SH-SY5Y (cell line): Measurements from ENCODE around the gene GADD45B.

Experiments used
- GATA2 ChIP-seq: IDR thresholded peaks from 2 replicates; pipeline ENCODE4 v1.6.1; 2011; ENCODE audit warnings: mild to moderate bottlenecking, low read depth, low read length
- GATA3 ChIP-seq: IDR thresholded peaks from 2 replicates; pipeline ENCODE4 v1.6.1; 2011; ENCODE audit warnings: low read depth, mild to moderate bottlenecking, low read length, moderate library complexity

Gene GADD45B

DNA sequence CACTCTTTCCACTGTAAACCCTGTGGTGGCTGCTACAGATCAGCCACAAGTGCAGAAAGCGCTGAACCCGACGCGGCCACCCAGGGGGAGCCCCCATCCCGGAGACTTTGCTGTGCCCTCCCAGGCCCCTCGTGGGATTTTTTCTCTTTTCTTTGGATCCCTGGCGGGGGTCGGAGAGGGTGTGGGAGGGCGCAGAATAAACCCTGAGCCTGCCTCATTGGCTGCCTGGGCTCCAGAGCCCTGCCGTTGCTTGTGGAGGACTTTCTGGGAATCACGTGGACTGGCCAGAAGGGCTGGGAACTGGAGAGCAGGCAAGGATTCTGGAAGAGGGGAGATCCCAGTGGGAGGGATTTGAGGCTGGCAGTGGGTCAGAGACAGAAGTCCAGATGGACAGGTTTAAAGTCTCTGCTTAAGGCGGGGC is 24.9 kb downstream of the GADD45B start:
- TF ChIP-seq GATA2 (no peak), GATA3 (no peak)

DNA sequence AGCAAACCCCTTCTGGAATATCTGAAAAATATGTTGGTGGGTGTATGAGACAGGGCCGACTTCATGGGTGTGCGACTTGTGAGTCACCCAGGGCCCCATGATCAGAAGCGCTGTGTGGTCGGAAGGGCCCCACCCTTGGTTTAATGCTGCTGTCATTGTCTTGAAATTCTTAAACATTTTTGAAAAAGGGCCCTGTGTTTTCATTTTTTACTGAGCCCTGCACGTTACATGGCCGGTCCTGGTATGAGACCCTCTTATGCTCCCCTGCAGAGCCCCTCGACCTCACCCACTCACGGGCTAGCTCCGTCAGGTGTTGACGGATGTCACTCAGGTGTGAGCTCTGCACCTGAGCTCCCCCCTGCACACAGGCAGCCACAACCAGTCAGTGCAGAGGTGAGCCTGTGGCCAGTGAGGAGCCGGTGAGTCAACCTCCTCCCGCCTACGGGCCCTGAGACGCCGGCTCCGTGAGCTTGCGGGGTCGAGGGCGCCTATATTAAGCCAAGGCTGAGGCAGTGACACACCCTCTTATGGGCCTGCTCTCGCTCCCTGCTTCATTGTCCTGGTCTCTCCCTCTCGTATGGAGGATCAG is 27.7 kb downstream of the GADD45B start:
- TF ChIP-seq GATA2 (no peak), GATA3 (no peak)

GRCh38 chr19:2507109-2507508 is 31.2 kb downstream of the GADD45B start:
- no peak for TF ChIP-seq GATA3
- TF ChIP-seq GATA2, result no peak

GRCh38 chr19:2509096-2509495 is 33.2 kb downstream of the GADD45B start:
- no peak for TF ChIP-seq GATA2
- no peak for TF ChIP-seq GATA3

DNA sequence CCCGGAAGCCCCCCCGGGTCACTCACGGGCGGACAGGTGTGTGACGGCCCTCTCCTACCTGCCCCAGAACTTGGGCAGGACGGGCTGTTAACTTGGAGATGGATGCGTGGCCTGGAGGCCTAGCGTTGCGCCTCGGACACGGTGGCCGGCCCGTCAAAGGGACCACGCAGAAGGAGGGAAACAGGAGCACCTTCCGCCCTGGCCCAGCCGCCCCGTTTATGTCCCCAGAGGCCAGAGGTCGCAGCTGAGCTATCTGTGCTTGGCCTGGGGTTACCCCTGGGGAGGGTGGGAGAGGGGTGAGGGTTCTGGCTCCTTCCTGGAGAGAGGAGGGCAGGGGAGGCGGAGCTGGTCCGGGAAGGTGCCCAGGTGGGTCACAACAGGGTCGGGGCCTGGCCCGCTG is 35.6 kb downstream of the GADD45B start:
- TF ChIP-seq GATA3, result no peak
- TF ChIP-seq GATA2, result no peak

GRCh38 chr19:2511991-2512390 is 36.1 kb downstream of the GADD45B start:
- TF ChIP-seq GATA2 (no peak), GATA3 (no peak)

DNA sequence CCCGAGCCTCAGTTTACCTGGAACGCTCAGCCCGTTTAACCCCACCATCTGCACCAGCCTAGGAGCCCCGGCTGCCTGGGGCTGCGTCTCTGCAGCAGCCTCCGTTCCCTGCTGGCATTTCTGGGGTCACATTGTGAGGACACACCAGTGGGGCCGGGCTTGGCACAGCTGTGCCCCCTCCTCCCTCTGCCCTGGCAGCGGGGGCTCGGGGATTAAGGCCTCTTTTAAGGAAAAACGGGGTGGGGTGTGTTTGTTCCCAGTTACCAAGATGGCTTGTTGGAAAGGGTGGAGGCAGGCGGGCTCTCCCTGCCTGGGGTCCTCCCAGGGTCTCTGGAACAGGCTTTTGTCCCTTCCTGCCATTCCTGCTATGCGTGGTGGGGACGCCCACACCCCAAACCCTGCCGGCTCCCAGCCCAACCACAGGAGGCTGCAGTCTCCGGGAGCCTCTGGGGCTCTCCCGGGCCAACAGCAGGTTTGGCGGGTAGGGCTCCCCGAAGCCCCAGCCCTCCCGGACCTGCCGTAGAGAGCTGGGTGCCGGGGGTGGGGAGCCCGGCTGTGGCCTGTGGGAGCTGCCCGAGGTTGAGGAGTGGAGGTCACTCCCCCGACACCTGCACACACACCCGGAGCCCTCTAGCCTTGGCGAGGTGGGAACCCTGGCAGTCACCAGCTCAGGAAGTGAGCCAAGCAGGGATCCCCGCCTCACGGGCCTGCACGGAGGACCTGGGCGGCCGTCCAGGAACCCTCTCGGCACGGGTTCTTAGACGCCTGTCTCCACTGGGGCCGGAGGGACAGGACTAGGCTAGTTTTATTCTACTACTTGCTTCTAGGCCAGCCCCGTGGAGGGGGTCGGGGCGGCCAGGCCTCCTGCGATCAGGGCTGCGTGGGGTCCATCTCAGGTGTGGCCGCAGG is 36.9 kb downstream of the GADD45B start:
- TF ChIP-seq GATA3, result no peak
- no peak for TF ChIP-seq GATA2

- no peak for TF ChIP-seq GATA2
- no peak for TF ChIP-seq GATA3
Observed at GRCh38 chr19:2514981-2515518, 39.1 kb downstream of the GADD45B start.

GRCh38 chr19:2516727-2517126 is 40.8 kb downstream of the GADD45B start:
- TF ChIP-seq GATA2 (no peak), GATA3 (no peak)

DNA sequence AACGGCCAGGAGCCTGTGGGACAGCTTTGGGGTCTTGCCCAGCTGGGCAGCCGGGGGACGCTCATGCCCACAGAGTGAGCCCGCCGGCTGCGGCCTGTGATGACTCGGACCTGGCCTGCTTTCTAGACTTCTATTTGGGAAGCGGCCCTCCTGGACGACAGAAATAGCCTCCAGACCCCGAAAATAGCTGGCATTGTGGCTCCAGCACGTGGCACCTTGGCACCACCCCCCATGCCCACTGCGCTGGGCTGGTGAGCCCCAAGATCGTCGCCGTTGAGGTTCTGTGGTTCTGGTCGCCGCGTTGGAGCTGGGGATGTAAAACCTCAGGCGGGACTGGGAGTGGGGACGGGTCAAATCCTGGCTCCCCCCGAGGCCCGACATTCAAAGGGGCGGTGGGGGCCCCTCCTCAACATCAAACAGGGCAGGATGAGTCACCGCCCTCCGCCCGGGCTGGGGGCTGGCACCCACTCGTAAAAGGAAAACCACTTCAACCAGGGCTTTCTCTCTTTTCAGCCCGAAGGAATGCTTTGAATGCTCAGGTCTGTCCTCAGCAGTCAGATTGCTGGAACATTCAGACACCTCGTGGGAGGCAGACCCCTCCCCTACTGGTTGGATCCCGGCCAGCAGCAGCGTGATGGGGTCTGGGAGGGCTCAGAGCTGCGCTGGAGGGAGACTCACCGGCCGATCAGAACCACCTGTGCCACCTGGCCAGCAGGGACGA is 42.1 kb downstream of the GADD45B start:
- no peak for TF ChIP-seq GATA2
- TF ChIP-seq GATA3, result no peak

- TF ChIP-seq GATA2 (no peak), GATA3 (no peak)
Observed at GRCh38 chr19:2519482-2519881, 43.6 kb downstream of the GADD45B start.

GRCh38 chr19:2523630-2524311 is 47.8 kb downstream of the GADD45B start:
- TF ChIP-seq GATA3 (no peak), GATA2 (no peak)

DNA sequence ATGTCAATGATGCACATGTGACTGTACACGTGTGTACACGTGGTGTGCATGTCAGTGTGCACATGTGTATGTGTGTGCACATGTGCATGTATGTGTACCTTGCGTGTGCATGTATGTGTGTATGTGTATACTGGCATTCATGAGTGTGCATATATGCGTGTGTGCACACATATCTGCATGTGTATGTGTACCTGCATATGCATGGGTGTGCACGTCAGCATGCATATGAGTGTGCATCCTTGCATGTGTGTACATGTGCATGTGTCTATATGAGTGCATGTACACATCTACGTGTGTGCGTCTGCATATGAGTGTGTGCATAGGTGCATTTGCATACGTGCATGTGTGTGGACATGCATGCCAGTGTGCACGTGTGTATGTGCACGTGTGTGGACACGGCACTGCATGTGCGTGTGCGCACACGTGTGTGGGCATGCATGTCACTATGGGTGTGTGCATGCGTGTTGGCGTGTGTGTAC is 48.5 kb downstream of the GADD45B start:
- TF ChIP-seq GATA2 (no peak), GATA3 (no peak)
